Measurements from ENCODE around the gene MYO1C.

Gene MYO1C

GRCh38 chr17:1484676-1485422 is 7.6 kb downstream of the MYO1C start:
- peak in 1 of 2 experiments; percentile 14 for DNase-seq

GRCh38 chr17:1484060-1484535 is 8.4 kb downstream of the MYO1C start:
- no peak for DNase-seq

DNA sequence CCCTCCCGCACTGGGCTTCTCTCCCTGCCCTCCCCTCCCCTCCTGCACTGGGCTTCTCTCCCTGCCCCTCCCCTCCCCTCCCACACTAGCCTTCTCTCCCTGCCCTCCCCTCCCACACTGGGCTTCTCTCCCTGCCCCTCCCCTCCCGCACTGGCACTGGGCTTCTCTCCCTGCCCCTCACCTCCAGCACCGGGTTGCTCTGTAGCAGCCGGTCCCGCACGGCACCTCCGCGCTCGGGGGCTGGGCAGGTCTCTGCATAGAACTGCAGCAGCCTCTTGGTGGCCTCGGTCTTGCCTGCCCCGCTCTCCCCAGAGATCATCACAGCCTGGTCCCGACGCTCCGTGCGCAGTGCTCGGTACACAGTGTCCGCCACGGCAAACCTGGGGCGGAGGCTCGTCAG is 9.8 kb downstream of the MYO1C start:
- no peak for DNase-seq

GRCh38 chr17:1481736-1482135 is 10.8 kb downstream of the MYO1C start:
- no peak for DNase-seq

GRCh38 chr17:1480747-1481465 is 11.6 kb downstream of the MYO1C start:
- DNase-seq = no peak

- DNase-seq = no peak
Measured at GRCh38 chr17:1478418-1478817, 14.1 kb downstream of the MYO1C start.

DNA sequence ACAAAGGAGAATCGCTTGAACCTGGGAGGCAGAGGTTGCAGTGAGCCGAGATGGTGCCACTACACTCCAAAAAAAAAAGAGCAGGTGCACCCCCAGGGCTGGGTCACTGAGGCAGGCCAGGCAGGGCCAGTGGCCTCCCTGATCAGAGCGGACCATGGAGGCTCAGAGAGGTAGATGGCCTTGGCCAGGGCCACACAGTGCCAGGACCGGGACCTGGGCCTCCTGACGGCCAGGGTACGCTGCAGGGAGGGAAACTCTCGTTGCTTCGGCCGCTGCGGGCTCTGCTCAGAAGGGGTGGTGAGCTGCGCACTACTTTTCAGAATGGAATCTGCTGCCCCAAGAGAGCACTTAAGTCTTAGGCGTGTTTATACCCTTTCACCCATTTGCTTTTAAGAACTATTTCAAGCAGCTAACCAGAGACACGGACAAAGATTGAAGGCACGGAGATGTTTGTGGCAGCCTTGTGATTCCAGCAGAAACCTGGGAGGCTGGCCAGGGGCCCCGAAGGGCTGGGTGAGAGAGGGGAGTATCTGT is 17.1 kb downstream of the MYO1C start:
- DNase-seq = no peak

- no peak for DNase-seq
Measured at GRCh38 chr17:1474402-1475189, 17.9 kb downstream of the MYO1C start.

GRCh38 chr17:1473841-1474240 is 18.6 kb downstream of the MYO1C start:
- DNase-seq = no peak

- DNase-seq = no peak
Measured at GRCh38 chr17:1473170-1473569, 19.3 kb downstream of the MYO1C start.

DNA sequence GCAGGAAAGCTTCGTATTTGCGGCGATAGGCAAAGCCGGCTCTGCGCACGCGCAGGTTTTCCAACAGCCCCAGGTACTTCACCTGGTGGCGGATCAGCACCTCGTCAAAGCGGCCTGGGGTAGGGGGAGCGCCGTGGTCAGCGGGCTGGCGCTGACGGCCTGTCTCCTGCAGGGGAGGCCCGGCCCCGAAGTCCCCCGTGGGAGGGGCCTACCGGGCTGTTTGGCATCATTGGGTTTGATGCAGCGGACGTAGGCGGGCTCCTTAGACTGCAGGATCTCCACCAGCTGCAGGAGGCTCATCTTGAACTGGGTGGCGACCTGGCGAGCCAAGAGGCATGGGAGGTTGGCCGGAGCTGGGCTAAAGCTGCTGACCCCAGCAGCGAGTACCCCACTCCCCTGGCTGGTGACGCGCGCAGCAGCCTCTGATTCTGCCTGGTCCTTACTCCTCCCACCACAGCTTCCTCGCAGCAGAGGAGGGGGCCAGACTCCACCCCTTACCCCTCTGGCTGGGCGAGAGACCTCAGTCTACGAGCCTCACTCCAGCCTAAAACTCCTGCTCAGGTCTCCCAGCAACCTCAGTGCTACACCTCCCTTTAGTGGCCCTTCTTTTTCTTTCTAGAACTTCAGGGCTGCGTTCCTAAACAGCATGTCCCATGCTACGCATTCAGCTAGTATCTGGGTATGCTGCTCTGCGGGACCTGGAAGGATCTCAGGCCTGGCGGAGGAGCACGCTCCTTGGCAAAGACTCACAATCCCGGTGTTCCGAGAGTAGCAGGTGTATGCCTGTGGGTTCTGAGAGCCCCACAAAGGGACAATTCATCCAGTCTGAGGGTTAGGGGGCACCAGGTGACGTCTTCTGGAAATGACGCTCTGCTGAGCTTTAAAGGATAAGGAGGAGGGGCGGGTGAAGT is 20.3 kb downstream of the MYO1C start:
- DNase-seq = no peak

- DNase-seq = no peak
Measured at GRCh38 chr17:1471490-1471889, 21.0 kb downstream of the MYO1C start.

GRCh38 chr17:1470755-1471462 is 21.6 kb downstream of the MYO1C start:
- no peak for DNase-seq

- no peak for DNase-seq
Measured at GRCh38 chr17:1470071-1470754, 22.3 kb downstream of the MYO1C start.

GRCh38 chr17:1469231-1469852 is 23.1 kb downstream of the MYO1C start:
- DNase-seq = no peak

- DNase-seq = no peak
Measured at GRCh38 chr17:1467898-1468492, 24.5 kb downstream of the MYO1C start.

DNA sequence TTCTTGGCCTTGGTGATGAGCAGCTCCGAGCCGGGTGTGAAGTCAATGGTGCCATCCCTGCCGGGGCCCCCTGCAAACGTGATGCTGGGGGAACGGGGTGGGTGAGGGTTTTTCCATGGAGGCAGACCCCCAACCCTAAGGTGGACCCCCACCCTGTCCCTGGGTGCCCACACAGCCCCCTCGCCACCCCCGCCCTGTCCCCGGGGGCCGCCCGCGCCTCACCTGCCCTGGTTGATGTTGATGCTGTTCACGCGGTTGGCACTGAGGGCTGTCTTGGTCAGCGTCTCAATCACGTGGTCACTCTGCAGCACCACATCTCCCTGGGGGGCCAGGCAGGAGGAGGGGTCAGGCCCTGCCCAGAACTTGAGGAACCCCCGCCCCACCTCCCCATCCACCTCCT is 25.2 kb downstream of the MYO1C start:
- DNase-seq = no peak

DNA sequence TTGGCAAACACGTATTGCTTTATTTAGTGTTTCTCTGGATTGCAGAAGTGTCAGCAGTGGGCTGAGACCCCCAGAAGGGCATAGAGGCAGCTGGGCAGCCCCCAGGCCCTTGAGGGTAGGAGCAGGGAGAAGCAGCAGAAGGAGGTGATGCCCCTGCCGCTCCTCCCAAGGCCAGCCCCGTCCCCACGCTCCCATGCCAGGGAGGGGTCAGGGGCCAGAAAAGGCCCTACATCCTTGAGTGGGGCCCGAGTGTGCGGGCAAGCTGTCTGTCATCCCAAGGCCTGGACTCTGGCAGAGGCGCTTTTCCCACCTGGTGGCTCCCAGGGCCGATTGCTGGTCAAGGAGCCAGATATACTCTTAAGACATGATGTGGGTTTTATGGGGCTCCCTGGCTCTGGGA is 28.3 kb downstream of the MYO1C start:
- no peak for DNase-seq

DNA sequence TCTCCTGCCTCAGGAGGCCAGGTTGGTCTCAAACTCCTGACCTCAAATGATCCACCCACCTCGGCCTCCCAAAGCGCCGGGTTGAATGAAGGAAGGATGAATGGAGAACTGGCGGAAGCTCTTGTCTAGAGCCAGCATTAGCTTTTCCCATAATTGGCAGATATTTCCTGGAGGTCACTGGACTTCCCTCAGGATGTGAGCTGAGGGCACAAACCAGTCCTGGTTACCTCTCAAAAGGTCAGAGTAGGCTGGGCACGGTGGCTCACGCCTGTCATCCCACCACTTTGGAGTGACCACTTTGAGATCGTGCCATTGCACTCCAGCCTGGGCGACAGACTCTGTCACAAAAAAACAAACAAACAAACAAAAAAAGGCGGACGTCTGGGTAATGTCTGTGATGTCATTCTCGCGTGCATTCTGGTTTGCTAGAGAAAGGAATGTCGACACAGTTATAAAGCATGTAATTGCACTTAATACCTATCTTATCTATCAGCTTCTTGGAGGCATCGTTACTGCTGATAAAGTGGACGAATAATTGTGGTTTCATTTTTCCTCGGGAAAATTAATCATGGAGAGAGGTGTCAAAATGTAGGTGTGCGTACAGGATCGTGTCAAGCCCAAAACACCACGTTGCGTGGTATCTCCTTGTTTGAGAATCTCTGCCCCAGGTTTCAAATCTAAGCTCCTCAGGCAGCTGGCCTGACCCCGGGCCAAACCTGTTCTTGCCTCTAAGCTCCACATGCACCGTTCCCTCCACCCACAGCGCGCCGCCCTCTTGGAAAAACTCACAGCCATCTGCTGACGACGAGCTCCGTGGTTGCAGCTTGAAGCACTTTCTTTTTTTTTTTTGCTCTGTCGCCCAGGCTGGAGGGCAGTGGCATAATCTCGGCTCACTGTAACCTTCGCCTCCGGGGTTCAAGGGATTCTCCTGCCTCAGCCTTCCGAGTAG is 30.0 kb downstream of the MYO1C start:
- no peak for DNase-seq

All from NCI-H2081 (cell line).